NCI-H1930 (cell line): Measurements from ENCODE around the gene SEC14L1.

Experiments used
- DNase-seq, 2 experiments: peaks; one replicate each; lab custom pipeline; 2025; lab: John Stamatoyannopoulos, UW

Gene SEC14L1

GRCh38 chr17:77214328-77214727 lies 73.6 kb downstream of the SEC14L1 start:
- DNase-seq = no peak

DNA sequence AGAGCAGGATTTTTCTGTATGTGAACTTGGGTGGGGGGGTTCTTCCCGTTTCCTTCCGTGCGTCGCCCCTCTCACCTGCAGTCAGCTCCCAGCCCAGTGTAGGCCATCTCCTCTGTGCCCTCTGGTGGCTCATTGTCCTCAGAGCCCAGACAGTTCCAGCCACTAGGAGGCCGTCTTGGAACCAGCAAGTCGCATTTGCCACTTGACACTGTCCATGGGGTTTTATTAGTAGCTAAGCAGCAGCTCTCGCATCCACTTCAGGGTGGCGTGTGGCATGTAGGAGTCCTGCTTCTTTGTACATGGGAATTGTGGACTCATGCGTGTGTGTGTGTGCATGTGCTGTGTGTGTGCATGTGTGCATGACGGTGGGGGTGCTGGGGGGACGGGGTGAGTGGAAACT lies 74.0 kb downstream of the SEC14L1 start:
- DNase-seq = no peak

DNA sequence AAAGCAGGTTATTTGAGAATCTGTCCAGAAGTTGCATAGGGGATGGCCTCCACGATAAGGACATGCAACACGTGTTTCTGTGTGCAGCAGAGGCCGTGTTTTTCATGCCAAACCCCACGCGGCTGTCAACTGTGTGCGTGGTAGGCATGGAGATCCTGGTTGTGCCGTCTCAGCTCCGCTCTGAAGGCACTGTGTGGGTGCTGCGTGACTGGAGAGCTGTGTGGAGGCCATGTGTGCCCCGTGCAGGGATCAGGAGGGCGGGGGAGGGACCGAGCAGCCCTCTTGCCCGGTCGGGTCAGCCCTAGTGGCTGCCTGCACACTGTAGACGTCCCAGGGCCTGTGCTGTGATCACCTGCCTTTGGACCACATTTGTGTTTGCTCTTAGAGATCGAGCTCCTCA lies 74.5 kb downstream of the SEC14L1 start:
- no peak for DNase-seq

DNA sequence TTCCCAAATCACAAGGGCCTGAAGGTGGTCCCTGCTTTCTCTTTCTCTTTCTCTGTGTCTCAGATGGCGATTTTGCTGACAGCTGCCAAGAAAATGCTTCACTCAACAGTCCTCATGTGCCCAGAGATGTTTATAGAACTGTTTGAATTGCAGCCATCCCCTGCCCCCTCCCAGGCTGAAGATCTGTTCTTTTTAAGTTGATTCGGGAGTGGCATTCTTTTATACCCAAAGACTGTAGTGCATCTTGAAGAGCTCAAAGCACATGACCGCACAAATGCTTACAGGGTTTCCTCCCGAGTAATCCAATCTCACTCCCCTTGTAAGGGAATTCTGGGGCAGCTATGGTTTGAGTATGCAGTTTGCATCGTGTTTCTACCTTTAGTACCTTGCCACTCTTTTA lies 75.7 kb downstream of the SEC14L1 start:
- DNase-seq = no peak

GRCh38 chr17:77217123-77217522 lies 76.4 kb downstream of the SEC14L1 start:
- no peak for DNase-seq

DNA sequence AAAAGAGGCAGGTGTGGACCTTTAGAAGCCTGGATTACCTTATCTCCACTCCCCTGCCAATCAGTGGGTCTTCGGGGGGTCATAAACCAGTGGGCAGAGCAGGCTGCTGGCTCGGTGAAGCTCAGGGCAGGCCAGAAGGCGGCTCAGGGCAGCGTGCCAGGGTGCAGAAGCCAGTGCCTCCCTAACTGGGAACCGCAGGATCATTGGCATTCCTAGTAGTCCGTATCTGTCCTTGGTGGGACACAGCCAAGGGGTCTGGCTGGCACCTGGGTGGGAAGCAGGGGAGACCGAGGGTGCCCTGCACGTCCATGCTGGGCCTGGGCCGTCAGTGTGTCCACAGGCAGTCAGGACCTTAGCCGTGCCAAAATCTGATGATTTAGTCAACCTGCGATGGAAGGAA lies 76.8 kb downstream of the SEC14L1 start:
- no peak for DNase-seq

DNA sequence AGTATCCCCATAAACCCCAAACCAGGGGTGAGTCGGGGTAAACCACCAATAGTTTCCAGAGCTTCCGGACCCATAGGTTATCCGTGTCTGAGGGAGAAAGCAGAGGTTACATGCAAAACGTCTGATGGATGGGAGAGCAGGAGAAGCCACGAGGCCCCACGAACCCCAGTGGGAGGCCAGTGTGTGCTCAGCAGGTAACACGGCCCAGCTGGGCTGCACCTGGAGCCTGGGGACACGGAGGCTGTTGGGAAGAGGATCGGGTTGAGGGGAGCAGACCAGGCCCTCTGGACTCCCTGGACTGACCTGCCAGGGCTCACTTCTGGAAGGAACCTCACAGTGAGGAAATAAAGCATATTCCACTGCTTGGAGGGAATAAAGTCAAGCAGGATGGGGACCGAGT lies 78.1 kb downstream of the SEC14L1 start:
- no peak for DNase-seq

GRCh38 chr17:77222356-77222755 lies 81.6 kb downstream of the SEC14L1 start:
- no peak for DNase-seq

DNA sequence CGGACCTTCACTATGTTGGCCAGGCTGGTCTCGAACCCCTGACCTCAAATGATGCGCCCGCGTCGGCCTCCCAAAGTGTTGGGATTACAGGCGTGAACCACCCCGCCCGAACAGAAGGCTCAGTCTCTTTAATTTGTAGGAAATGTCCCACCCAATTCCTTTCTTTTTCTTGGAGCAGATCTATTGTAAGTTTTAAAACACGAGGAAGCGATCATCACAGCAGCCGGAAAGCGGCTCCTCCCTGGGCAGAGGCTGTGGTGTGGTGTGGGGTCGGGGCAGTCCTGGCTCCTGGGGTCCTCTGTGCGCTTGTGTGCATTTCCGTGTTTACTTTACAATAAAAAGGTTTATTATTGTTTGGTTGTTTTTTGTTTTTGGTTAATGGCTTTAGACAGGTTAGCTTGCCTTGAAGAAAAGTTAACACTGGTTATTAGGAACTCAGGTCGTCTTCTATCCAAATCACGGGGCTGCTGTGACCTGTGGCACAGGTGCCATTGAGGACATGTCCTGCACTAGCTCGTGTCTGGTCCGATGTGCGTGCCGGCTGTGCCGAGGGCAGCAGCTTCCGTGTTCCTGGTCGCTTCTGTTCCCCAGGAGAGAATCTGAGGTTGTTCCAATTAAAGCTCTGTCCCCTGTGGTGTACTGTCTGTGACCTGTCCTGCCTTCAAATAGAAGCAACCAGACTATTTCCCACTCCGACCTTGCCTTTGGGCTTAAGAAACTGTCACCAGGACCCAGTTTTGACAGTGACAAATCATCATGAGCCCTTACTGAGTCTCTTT lies 83.1 kb downstream of the SEC14L1 start:
- DNase-seq = no peak

DNA sequence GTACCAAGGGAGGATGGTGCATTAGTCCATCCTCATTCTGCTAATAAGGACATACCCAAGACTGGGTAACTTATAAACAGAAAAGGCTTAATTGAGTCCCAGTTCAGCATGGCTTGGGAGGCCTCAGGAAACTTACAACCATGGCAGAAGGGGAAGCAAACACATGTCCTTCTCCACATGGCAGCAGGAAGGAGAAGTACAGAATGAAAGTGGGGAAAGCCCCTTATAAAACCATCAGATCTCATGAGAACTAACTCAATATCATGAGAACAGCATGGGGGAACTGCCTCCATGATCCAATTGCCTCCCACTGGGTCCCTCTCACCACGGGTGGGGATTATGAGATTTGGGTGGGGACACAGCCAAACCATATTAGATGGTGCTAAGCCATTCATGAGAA lies 84.5 kb downstream of the SEC14L1 start:
- no peak for DNase-seq

GRCh38 chr17:77227461-77228240 lies 86.9 kb downstream of the SEC14L1 start:
- DNase-seq = no peak

- no peak for DNase-seq
Measured at GRCh38 chr17:77228241-77228752, 87.5 kb downstream of the SEC14L1 start.

DNA sequence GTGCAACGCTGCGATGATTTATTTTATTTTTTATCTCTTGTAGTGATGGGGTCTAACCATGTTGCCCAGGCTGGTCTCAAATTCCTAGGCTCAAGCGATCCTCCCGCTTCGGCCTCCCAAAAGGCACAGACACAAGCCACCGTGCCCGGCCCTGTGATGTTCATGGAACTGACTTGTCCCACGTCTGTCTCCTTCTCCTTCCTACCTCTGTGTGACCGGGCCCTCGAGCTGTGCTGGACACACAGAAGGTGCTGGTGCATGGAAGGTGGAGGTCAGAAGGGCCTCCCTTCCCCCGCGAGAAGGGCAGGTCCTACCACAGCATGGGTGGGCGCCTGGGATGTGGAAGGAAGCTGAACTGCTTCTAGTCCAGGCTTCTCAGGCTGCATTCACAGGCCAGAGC lies 88.0 kb downstream of the SEC14L1 start:
- DNase-seq = no peak

GRCh38 chr17:77229786-77230435 lies 89.1 kb downstream of the SEC14L1 start:
- no peak for DNase-seq

GRCh38 chr17:77230436-77230830 lies 89.7 kb downstream of the SEC14L1 start:
- DNase-seq = no peak

GRCh38 chr17:77231076-77231871 lies 90.5 kb downstream of the SEC14L1 start:
- no peak for DNase-seq

GRCh38 chr17:77233127-77233526 lies 92.4 kb downstream of the SEC14L1 start:
- no peak for DNase-seq

GRCh38 chr17:77233635-77234334 lies 93.0 kb downstream of the SEC14L1 start:
- no peak for DNase-seq

GRCh38 chr17:77234695-77235094 lies 93.9 kb downstream of the SEC14L1 start:
- DNase-seq = no peak

DNA sequence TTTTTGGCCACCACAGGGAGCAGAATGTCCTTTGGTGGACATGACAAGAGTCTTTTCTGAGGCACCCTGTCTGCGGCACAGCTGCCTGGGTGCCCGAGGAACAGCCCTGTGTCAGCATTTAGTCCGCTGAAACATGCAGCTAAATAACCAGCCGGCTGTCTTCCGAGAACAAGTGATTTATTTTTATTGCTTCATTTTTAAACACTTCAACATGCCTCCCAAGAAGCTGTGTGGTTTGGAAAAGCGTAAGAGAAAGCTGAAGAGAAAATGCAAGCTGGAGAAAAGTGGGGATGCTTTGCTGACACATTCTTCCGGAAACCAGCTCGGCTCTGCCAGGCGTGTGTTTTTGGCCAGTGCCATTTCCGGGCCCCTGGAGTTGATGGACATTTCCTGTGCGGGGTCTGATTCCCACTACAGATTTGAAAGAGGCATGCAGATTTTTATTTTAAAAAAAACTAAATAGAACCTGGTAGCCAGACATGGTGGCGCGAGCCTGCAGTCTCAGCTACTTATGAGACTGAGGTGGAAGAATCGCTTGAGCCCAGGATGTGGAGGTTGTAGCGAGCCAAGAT lies 94.7 kb downstream of the SEC14L1 start:
- DNase-seq = no peak
